Stimulated activated CD4-positive, alpha-beta T cell treated with anti-CD3 and anti-CD28 coated beads, Interleukin-4, amount 100 ng/mL, for 1 hour (primary cell): ENCODE results near the gene LIMS2.

ENCODE experiments used
- DNase-seq: peaks from one replicate; pipeline ENCODE4 v3.0.0-alpha.2; 2020

The LIMS2 gene

DNA sequence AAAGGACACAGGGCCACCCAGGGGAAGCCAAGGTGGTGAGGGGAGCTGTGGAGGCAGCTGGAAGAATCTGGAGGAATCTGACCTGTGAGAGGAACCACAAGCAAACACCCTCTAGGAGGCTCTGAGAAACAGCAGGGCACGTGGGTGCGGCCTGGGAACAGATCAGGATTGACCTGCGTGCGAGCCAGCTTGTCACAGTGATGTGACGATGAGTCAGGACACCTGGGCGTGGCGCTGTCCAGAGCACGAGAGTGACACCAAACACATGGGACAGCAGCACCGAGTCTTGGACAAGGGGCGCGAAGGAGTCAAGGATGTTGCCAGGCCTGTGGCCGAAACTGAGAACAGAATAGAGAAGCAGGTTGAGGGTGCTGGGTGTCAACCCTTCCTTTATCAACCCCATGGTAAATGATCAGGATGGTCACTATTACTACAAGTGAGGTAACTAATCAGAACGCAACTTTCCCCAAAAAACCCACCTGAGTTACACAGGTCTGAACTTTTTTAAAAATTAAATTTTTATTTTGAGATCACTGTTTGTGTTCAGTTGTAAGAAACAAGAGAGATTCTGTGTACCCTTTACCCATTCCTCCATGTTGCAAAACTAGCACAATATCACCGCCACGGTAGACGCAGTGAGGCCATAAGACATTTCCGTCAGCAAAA is 25.3 kb upstream of the LIMS2 start:
- DNase-seq: no peak

- no peak for DNase-seq
These were observed 23.4 kb upstream of the LIMS2 start for GRCh38 chr2:127698553-127699355.

DNA sequence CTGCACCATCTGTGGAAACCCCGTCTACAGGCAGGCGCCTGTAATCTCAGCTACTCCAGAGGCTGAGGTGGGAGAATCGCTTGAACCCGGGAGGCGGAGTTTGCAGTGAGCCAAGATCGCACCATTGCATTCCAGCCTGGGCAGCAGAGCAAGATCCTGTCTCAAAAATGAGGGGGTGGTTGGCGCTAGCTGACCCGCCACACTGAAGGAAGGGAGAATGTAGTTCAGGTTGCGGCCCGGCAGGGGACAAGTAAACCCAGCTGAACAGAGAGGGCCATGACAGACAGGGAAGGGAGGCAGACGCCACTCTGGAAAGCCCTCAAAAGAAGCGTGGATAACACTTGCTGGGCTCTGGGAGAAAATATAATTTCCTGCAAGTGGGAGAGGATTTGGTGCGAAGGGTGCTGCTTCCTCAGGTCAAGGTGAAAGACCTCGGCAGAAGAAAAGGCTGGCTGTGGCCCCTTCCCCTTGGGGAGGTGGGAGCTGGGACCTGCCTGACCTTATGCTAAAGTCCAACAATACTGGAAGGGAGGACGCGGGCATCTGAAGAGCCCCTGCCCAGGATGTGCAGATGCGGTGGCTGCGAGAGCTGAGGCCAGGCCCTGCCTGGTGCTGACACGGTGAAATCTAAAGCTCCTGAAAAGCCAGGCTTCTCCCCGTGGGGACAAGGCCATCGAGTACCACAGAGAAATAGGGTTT is 22.3 kb upstream of the LIMS2 start:
- no peak for DNase-seq

- peak; percentile 58 for DNase-seq
These were observed 20.5 kb upstream of the LIMS2 start for GRCh38 chr2:127695491-127696472.

GRCh38 chr2:127694986-127695385 is 19.7 kb upstream of the LIMS2 start:
- no peak for DNase-seq

DNA sequence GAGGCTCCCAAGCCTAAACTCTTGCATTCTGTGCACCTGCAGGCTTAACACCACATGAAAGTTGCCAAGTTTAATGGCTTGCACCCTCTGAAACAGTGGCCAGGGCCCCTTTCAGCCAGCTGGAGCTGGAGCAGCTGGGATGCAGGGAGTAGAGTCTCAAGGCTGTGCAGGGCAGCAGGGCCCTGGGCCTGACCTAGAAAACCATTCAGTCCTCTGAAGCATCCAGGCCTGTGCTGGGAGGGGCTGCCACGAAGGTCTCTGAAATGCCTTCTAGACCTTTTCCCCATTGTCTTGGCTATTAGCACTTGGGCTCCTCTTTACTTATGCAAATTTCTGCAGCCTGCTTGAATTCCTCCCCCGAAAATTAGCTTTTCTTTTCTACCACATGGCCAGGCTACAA is 15.4 kb upstream of the LIMS2 start:
- DNase-seq: no peak

DNA sequence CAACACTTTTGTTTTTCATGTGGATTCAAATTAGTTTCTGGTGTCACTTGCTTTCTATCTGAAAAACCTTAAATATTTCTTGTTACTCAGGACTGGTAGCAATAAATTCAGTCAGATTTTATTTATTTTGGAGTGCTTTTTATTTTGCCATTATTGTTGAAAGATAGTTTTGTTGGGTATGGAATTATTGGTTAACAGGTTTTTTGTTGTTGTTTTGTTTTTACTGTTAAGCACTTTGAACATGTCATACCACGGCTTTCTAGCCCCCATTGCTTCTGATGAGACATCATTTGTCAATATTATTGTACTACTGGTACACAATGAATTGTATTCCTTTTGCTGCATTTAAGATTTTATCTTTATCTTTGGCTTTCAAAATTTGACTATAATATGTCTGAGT is 13.1 kb upstream of the LIMS2 start:
- no peak for DNase-seq

- no peak for DNase-seq
These were observed 10.2 kb upstream of the LIMS2 start for GRCh38 chr2:127685410-127686080.

GRCh38 chr2:127683757-127684156 is 8.4 kb upstream of the LIMS2 start:
- no peak for DNase-seq

GRCh38 chr2:127683056-127683455 is 7.7 kb upstream of the LIMS2 start:
- DNase-seq: no peak

GRCh38 chr2:127681976-127682857 is 6.9 kb upstream of the LIMS2 start:
- no peak for DNase-seq

DNA sequence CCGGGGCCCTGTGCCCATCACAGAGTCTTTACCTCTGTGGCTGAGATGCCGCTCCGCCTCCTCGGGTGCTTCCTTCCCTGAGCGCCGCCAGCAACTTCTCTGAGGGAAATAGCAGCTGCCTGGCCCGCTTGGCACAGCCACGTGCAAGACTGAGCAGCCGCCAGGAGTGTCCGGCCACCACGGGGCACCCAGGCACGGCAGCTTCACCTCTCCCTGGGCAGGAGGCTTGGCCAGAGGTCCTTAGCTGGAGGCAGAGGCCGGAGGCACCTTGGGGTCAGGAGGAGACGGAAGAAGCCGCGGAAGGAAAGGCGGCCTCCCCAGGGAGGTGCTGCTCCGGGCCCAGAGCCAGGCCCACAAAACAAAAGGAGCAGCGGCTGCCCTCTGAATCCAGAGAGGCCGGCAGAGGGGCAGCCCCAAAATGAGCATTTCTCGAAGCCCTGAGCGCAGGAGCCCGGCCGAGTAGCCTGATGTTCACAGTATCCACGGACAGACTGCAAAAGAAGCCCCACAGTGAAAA is 6.0 kb upstream of the LIMS2 start:
- no peak for DNase-seq

DNA sequence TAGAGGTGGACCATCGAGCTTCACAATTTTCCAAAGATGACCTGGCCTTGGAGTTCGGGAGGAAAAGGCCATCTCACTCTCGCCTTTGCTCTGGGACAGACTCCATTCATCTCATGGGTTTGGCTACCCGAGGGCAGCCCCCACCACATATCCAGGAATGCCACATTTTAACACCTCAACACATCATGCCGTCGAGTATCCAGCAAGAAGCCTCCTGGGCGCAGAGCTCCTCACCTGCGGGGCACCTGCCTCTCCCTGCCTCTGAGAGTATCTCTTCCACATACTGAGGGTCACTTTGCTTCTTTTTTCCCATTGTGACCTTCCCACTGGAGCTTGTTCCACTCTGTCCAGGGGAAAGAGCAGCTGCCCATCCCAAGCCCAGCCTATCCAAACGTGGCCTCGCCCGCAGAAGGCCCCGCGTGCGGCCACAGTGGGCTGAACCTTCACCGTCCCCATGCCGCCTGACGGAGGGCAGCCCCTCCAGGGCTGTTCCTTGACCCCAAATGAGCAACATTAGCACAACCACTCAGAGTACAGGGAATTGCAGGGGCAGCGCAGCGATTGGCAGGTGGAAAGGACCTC is 5.5 kb upstream of the LIMS2 start:
- no peak for DNase-seq

- DNase-seq: no peak
These were observed 4.5 kb upstream of the LIMS2 start for GRCh38 chr2:127679680-127680361.

GRCh38 chr2:127678991-127679390 is 3.7 kb upstream of the LIMS2 start:
- DNase-seq: no peak

- no peak for DNase-seq
These were observed 3.2 kb upstream of the LIMS2 start for GRCh38 chr2:127678531-127678930.

DNA sequence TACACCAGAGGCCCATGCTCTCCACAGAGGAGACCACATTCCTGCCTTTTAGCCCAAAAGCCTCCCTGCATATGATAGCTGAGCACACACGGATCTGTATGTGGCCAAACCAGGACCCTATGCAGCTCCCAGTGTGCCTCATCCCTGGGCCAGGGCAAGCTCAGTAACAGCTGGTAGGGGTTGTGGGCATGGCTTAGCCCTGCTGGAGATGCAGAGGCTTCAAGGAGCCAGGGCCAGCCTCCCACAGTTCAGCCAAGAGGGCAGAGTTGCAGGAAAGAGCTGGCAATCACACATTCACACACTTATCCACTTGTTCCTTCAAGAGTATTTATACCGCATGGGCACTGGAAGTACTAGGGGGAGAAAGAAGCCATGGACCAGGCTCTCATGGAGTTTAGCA is 1.6 kb upstream of the LIMS2 start:
- DNase-seq: no peak

- DNase-seq: peak; percentile 31
These were observed 805 bp downstream of the LIMS2 start for GRCh38 chr2:127674241-127675209.
